Sigmoid colon (tissue), 7 donors: Measurements from ENCODE around the gene FMO4. TPM values are rescaled to one million over a fixed set of nuclear protein-coding genes. Genes with fewer than 3 reads are reported as not detected.
"Not testable (repeated sequence)": the region's sequence is repeated elsewhere in the genome, so short reads cannot be mapped to it uniquely, and the experiment has no call there.

Experiments
- DNase-seq: peaks from one replicate; pipeline ENCODE4 v3.0.0-alpha.2; 2019
- H3K27ac ChIP-seq, 4 donors: fragments of 200-600 bp; sonication (generic); one replicate each; pipeline ENCODE4 v1.5.1; 2016 to 2019; ENCODE audit warnings: mild to moderate bottlenecking in 1 of 4
- H3K27me3 ChIP-seq, 3 donors: fragments of 200-600 bp; sonication (generic); one replicate each; pipeline ENCODE4 v1.5.1; 2019; ENCODE audit warnings: mild to moderate bottlenecking in 1 of 3
- H3K36me3 ChIP-seq, 4 donors: fragments of 200-600 bp; sonication (generic); one replicate each; pipeline ENCODE4 v1.5.1; 2016 to 2019
- H3K4me1 ChIP-seq, 4 donors: fragments of 200-600 bp; sonication (generic); one replicate each; pipeline ENCODE4 v1.5.1; 2017 to 2019
- H3K4me3 ChIP-seq, 4 donors: fragments of 200-600 bp; sonication (generic); one replicate each; pipeline ENCODE4 v1.5.1; 2017 to 2019; ENCODE audit warnings: mild to moderate bottlenecking in 2 of 4, moderate library complexity in 1 of 4
- H3K9me3 ChIP-seq, 4 donors: fragments of 200-600 bp in 3 of 4; sonication (generic) in 3 of 4; one replicate each; pipeline versions ENCODE4 v1.5.1 to v1.6.1; 2013 to 2019
- EP300 ChIP-seq, 4 donors: sonication (generic); formaldehyde crosslinking; IDR thresholded peaks; one replicate each; pipeline ENCODE4 v1.6.1; 2017; ENCODE audit warnings: antibody characterized with exemption in 4 of 4
- POLR2A ChIP-seq, 2 donors: fragments of 450-650 bp; IDR thresholded peaks; one replicate each; pipeline ENCODE4 v1.6.1; 2016; ENCODE audit warnings: antibody characterized with exemption in 2 of 2, mild to moderate bottlenecking in 2 of 2, moderate library complexity in 2 of 2
- POLR2AphosphoS5 ChIP-seq, 4 donors: sonication (generic); formaldehyde crosslinking; IDR thresholded peaks; one replicate each; pipeline ENCODE4 v1.6.1; 2017; ENCODE audit warnings: antibody characterized with exemption in 4 of 4
- WGBS, 2 donors: extraction: QIAGEN DNeasy Blood & Tissue Kit; methylation state at CpG; one replicate each; pipeline ENCODE4 v1.1.7; 2013; 5-methylcytosine and 5-hydroxymethylcytosine counted together
- intact Hi-C: fragments of 100-400 bp; cut with DNase I; formaldehyde crosslinking; loops from one replicate; pipeline ENCODE4 v1.15.1; 2023
- polyA plus RNA-seq, 3 donors: library from polyadenylated mRNA; stranded (reverse); fragments of 200-250 nt; gene quantifications; one replicate each; pipeline ENCODE4 v1.2.3, GENCODE V29; 2013
- small RNA-seq, 3 donors: library from RNA; depleted of rRNA; stranded (forward); fragments of <200 nt; gene quantifications; one replicate each; pipeline ENCODE3, GENCODE V24; 2016
- total RNA-seq, 4 donors: library from RNA; depleted of rRNA; stranded (reverse); fragments of >200 nt; gene quantifications; one replicate each; pipeline ENCODE4 v1.1.0, GENCODE V29; 2016
- TF ChIP-seq, protein P1 (sequence below), 4 experiments: fragments of 450-650 bp in 3 of 4; fragments of 200-600 bp in 1 of 4; IDR thresholded peaks; one replicate each; pipeline ENCODE4 v1.5.1; 2016 to 2019; ENCODE audit warnings: antibody characterized with exemption in 4 of 4, mild to moderate bottlenecking in 3 of 4, moderate library complexity in 2 of 4
- donor health status: healthy with polysubstance abuse.
- donor health status: Bipolar disorder and iron deficiency.
- donor health status: healthy.

FMO4 gene
- total and polyA plus RNA-seq, 7 donors: 2.0 to 13.9 (median 4.3) TPM

DNA sequence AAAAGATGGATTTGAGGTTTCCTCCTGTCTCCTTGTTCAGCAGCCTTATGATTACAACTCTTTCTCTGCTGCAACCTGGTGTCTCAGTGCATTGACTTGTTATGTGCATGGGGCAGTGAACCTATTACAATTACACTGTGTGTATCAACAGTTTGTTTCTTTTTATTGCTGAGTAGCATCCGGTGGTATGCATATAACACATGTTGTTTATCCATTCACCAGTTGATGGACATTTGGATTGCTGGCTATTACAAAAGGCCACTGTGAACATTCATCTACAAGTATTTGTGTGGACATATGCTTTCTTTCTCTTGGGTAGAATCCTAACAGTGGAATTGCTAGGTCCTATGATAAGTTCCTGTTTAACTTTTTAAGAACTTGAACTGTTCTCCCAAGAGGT is 65.9 kb downstream of the FMO4 start:
- no peaks in the 10 kb centered on the region for H3K9me3 ChIP-seq
- no peak for TF ChIP-seq EP300 (IDR thresholded peaks at IDR 0.05)
- TF ChIP-seq POLR2AphosphoS5 (IDR thresholded peaks at IDR 0.05): no peak
- TF ChIP-seq, protein P1, sequence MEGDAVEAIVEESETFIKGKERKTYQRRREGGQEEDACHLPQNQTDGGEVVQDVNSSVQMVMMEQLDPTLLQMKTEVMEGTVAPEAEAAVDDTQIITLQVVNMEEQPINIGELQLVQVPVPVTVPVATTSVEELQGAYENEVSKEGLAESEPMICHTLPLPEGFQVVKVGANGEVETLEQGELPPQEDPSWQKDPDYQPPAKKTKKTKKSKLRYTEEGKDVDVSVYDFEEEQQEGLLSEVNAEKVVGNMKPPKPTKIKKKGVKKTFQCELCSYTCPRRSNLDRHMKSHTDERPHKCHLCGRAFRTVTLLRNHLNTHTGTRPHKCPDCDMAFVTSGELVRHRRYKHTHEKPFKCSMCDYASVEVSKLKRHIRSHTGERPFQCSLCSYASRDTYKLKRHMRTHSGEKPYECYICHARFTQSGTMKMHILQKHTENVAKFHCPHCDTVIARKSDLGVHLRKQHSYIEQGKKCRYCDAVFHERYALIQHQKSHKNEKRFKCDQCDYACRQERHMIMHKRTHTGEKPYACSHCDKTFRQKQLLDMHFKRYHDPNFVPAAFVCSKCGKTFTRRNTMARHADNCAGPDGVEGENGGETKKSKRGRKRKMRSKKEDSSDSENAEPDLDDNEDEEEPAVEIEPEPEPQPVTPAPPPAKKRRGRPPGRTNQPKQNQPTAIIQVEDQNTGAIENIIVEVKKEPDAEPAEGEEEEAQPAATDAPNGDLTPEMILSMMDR (IDR thresholded peaks at IDR 0.05): no peak
- no peak for TF ChIP-seq POLR2A (IDR thresholded peaks at IDR 0.05)
- no peak overlapping the region for H3K4me3 ChIP-seq
- no peak overlapping the region for H3K27ac ChIP-seq
- no peaks in the 10 kb centered on the region for H3K36me3 ChIP-seq
- intact Hi-C loops: no loop called here
- no peaks in the 10 kb centered on the region for H3K27me3 ChIP-seq
- WGBS, 2 donors: 65 to 92% methylated on average over 1 of the region's 1 CpG
- DNase-seq: no peak
- H3K4me1 ChIP-seq: no peaks in the 10 kb centered on the region

DNA sequence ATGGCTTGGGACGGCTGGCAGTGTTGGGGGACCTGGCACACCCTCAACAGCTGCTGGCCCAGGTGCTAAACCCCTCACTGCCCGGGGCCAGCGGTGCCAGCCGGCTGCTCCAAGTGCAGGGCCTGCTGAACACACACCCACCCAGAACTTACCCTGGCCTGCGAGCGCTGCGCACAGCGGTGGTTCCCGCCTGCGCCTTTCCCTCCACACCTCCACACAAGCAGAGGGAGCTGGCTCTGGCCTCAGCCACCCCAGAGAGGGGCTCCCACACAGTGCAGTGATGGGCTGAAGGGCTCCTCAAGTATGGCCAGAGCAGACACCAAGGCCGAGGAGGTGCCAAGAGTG is 67.9 kb downstream of the FMO4 start:
- Histone ChIP-seq H3K27me3 (no peaks in the 10 kb centered on the region), H3K27ac (no peak overlapping the region), H3K4me3 (no peak overlapping the region), H3K36me3 (no peaks in the 10 kb centered on the region), H3K9me3 (no peaks in the 10 kb centered on the region), H3K4me1 (no peaks in the 10 kb centered on the region)
- 94 to 95% methylated on average over 11 of the region's 11 CpGs for WGBS, 2 donors
- TF ChIP-seq EP300 (IDR thresholded peaks at IDR 0.05) (no peak), POLR2AphosphoS5 (IDR thresholded peaks at IDR 0.05) (no peak), POLR2A (IDR thresholded peaks at IDR 0.05) (no peak)
- TF ChIP-seq, protein P1 (IDR thresholded peaks at IDR 0.05): no peak
- DNase-seq: no peak
- intact Hi-C loops: no loop called here

DNA sequence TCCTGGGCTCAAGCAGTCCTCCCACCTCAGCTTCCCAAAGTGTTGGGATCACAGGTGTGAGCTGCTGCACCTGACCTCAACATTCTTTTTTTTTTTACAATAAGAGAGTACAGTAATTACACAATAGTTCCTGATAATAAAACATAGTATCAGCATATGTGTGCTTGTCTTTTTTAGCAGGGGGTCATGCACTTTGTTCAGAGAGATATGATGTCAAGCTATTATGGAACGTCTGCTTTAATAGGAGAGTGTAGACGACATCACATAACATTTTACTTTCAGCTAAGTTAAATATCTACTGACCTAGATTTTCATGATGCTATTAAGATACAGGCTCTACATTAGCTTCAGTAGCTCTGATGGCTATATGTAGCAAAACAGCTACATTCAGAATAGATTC is 70.5 kb downstream of the FMO4 start:
- Histone ChIP-seq H3K27ac (no peak overlapping the region), H3K27me3 (no peaks in the 10 kb centered on the region), H3K4me1 (no peaks in the 10 kb centered on the region), H3K9me3 (no peaks in the 10 kb centered on the region), H3K4me3 (no peak overlapping the region), H3K36me3 (no peaks in the 10 kb centered on the region)
- no peak for DNase-seq
- intact Hi-C loops: no loop called here
- WGBS, 2 donors: 22 to 49% methylated on average over 2 of the region's 2 CpGs
- TF ChIP-seq POLR2AphosphoS5 (IDR thresholded peaks at IDR 0.05) (no peak), EP300 (IDR thresholded peaks at IDR 0.05) (no peak), POLR2A (IDR thresholded peaks at IDR 0.05) (no peak)
- TF ChIP-seq, protein P1 (IDR thresholded peaks at IDR 0.05): no peak

DNA sequence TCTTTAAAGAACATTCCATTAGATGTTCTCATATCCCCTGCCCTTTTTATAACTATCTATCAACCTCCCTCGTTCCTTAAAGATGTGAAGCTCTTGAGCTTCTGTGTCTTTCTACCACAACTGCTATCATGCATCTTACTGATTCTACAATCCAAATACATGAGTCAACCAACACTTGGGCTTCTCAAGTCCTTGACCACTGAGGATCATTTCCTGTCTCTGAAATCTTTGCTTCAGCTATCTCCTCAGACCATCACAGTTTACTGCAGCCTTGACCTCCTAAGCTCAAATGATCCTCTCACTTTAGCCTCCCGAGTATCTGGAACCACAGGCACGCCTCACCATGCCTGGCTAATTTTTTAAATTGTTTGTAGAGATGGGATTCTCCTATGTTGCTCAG is 75.2 kb downstream of the FMO4 start:
- H3K4me1 ChIP-seq: no peaks in the 10 kb centered on the region
- no peak for DNase-seq
- H3K4me3 ChIP-seq: no peak overlapping the region
- no peaks in the 10 kb centered on the region for H3K36me3 ChIP-seq
- no peak overlapping the region for H3K27ac ChIP-seq
- intact Hi-C loops: no loop called here
- H3K9me3 ChIP-seq: no peaks in the 10 kb centered on the region
- WGBS, 2 donors: 83 to 89% methylated on average over 3 of the region's 3 CpGs
- H3K27me3 ChIP-seq: no peaks in the 10 kb centered on the region
- TF ChIP-seq EP300 (IDR thresholded peaks at IDR 0.05) (no peak), POLR2AphosphoS5 (IDR thresholded peaks at IDR 0.05) (no peak), POLR2A (IDR thresholded peaks at IDR 0.05) (no peak)
- TF ChIP-seq, protein P1 (IDR thresholded peaks at IDR 0.05): no peak

DNA sequence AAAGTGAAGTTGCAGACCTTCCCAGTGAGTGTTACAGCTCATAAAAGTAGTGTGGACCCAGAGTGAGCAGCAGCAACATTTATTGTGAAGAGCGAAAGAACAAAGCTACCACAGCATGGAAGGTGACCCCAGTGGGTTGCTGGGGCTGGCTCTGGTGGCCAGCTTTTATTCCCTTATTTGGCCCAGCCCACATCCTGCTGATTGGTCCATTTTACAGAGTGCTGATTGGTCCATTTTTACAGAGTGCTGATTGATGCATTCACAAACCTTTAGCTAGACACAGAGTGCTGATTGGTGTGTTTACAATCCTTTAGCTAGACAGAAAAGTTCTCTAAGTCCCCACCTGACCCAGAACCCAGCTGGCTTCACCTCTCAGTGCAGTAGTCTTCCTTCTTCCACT is 76.8 kb downstream of the FMO4 start:
- WGBS, 2 donors: 93 to 100% methylated on average over 1 of the region's 1 CpG

More for the DNA sequence above, 76.8 kb downstream of the FMO4 start:
- H3K27me3 ChIP-seq, H3K27ac ChIP-seq, H3K4me3 ChIP-seq, DNase-seq, H3K9me3 ChIP-seq, H3K4me1 ChIP-seq, H3K36me3 ChIP-seq, intact Hi-C loops: not testable (repeated sequence)

Small RNA genes lying within 50 kb of the gene (small RNA-seq; reads per million reads assigned to genes)
- 0 reads per million in 3 donors for gene SRP14P4

Other genes with a start within 250 kb of the FMO4 start
- 1 to 10 TPM in 2 of 4 donors, not detected in 2; 1.8 to 2.3 TPM for gene FMO3, start 223.3 kb upstream of the FMO4 start, total RNA-seq
- gene FMO3, start 223.3 kb upstream of the FMO4 start, polyA plus RNA-seq: 1 to 10 TPM in 1 of 3 donors, under 1 TPM in 2; 0.82 to 1.8 (median 0.92) TPM
- 10 to 100 TPM in 2 of 4 donors, 1 to 10 TPM in 2; 3.0 to 35.1 (median 12.0) TPM for gene FMO2, start 128.9 kb upstream of the FMO4 start, total RNA-seq
- 1 to 10 TPM in 2 of 3 donors, under 1 TPM in 1; 0.23 to 4.2 (median 1.1) TPM for gene FMO2, start 128.9 kb upstream of the FMO4 start, polyA plus RNA-seq
- under 1 TPM in 3 of 4 donors, not detected in 1; 0.28 to 0.82 (median 0.36) TPM for gene FMO1, start 65.7 kb upstream of the FMO4 start, total RNA-seq
- under 1 TPM in 2 of 3 donors, not detected in 1; 0.26 to 0.60 TPM for gene FMO1, start 65.7 kb upstream of the FMO4 start, polyA plus RNA-seq
- 10 to 100 TPM; 46.4 to 80.0 (median 53.1) TPM for gene PRRC2C, start 171.3 kb downstream of the FMO4 start, total RNA-seq
- gene PRRC2C, start 171.3 kb downstream of the FMO4 start, polyA plus RNA-seq: 10 to 100 TPM in 2 of 3 donors, 1 to 10 TPM in 1; 7.8 to 52.6 (median 46.2) TPM